GM12874 (cell line): ENCODE measurements around the gene CARD10.

Experiments
- CTCF ChIP-seq: IDR thresholded peaks from 2 replicates; pipeline ENCODE4 v1.5.1; 2011; ENCODE audit warnings: low read depth, mild to moderate bottlenecking, control low read depth, low read length, moderate library complexity; ENCODE audit not compliant: insufficient read depth

The CARD10 gene

GRCh38 chr22:37493979-37494378 lies 25.2 kb downstream of the CARD10 start:
- no peak for TF ChIP-seq CTCF

GRCh38 chr22:37492428-37493344 lies 26.5 kb downstream of the CARD10 start:
- TF ChIP-seq CTCF, result peak; percentile 75

GRCh38 chr22:37491559-37492427 lies 27.4 kb downstream of the CARD10 start:
- no peak for TF ChIP-seq CTCF

- no peak for TF ChIP-seq CTCF
Observed at GRCh38 chr22:37491106-37491505, 28.1 kb downstream of the CARD10 start.

GRCh38 chr22:37489983-37490382 lies 29.2 kb downstream of the CARD10 start:
- no peak for TF ChIP-seq CTCF

GRCh38 chr22:37488337-37489135 lies 30.7 kb downstream of the CARD10 start:
- no peak for TF ChIP-seq CTCF
